ENCODE measurements around the gene ESRP2. TPM values are rescaled to one million over a fixed set of nuclear protein-coding genes. Genes with fewer than 3 reads are reported as not detected.

The ESRP2 gene
- total and polyA plus RNA-seq, 4 donors, result 22.5 to 65.5 (median 39.3) TPM

- Histone ChIP-seq H3K9ac (ENCODE audit: insufficient read depth in 1 of 2, low read length in 2 of 2) (peak overlapping the region in 1 of 2 donors; percentile 11), H3K9me3 (ENCODE audit: control insufficient read depth in 4 of 4, insufficient read depth in 3 of 4, low read length in 3 of 4) (peaks cover 0 to 1% (median 0%) of the 10 kb centered on the region in 4 donors), H3K4me3 (no peak overlapping the region), H3K27me3 (ENCODE audit: control insufficient read depth in 3 of 3, insufficient read depth in 3 of 3, low read length in 2 of 3) (no peaks in the 10 kb centered on the region), H3K36me3 (ENCODE audit: control insufficient read depth in 4 of 4, insufficient read depth in 4 of 4, low read length in 4 of 4) (peaks cover 0 to 16% (median 3%) of the 10 kb centered on the region in 4 donors), H3K27ac (ENCODE audit: low read depth in 1 of 2, low read length in 1 of 2) (peak overlapping the region; percentile 13 to 71), H3K4me1 (ENCODE audit: control insufficient read depth in 5 of 5, insufficient read depth in 5 of 5, low read length in 5 of 5) (peaks cover 0 to 32% (median 3%) of the 10 kb centered on the region in 5 donors)
- ATAC-seq (ENCODE audit: insufficient read depth, low FRiP score), result no peak
- 53 to 72% methylated on average over 9 of the region's 9 CpGs for WGBS, 2 donors
- DNase-seq, result no peak
- TF ChIP-seq CTCF (IDR thresholded peaks at IDR 0.05; ENCODE audit: control extremely low read depth, extremely low read depth), result no peak
Measured at GRCh38 chr16:68283801-68284598, 48.1 kb upstream of the ESRP2 start.

- H3K9me3 ChIP-seq (ENCODE audit: control insufficient read depth in 4 of 4, insufficient read depth in 3 of 4, low read length in 3 of 4), result peaks cover 0 to 1% (median 0%) of the 10 kb centered on the region in 4 donors
- whole genome bisulfite sequencing, 2 donors, result 55 to 64% methylated on average over 5 of the region's 5 CpGs
- no peak overlapping the region for H3K9ac ChIP-seq (ENCODE audit: insufficient read depth in 1 of 2, low read length in 2 of 2)
- no peak overlapping the region for H3K4me3 ChIP-seq
- peak overlapping the region in 1 of 2 donors; percentile 71 for H3K27ac ChIP-seq (ENCODE audit: low read depth in 1 of 2, low read length in 1 of 2)
- DNase-seq, result no peak
- no peaks in the 10 kb centered on the region for H3K27me3 ChIP-seq (ENCODE audit: control insufficient read depth in 3 of 3, insufficient read depth in 3 of 3, low read length in 2 of 3)
- TF ChIP-seq CTCF (IDR thresholded peaks at IDR 0.05; ENCODE audit: control extremely low read depth, extremely low read depth), result no peak
- peaks cover 0 to 16% (median 3%) of the 10 kb centered on the region in 4 donors for H3K36me3 ChIP-seq (ENCODE audit: control insufficient read depth in 4 of 4, insufficient read depth in 4 of 4, low read length in 4 of 4)
- no peak for ATAC-seq (ENCODE audit: insufficient read depth, low FRiP score)
- peaks cover 0 to 29% (median 3%) of the 10 kb centered on the region in 5 donors for H3K4me1 ChIP-seq (ENCODE audit: control insufficient read depth in 5 of 5, insufficient read depth in 5 of 5, low read length in 5 of 5)
Measured at GRCh38 chr16:68283346-68283745, 47.4 kb upstream of the ESRP2 start.

GRCh38 chr16:68282064-68282452, 46.1 kb upstream of the ESRP2 start:
- no peak for TF ChIP-seq CTCF (IDR thresholded peaks at IDR 0.05; ENCODE audit: control extremely low read depth, extremely low read depth)
- H3K4me1 ChIP-seq (ENCODE audit: control insufficient read depth in 5 of 5, insufficient read depth in 5 of 5, low read length in 5 of 5), result peaks cover 0 to 19% (median 3%) of the 10 kb centered on the region in 5 donors

More at GRCh38 chr16:68282064-68282452, 46.1 kb upstream of the ESRP2 start:
- H3K4me3 ChIP-seq, result no peak overlapping the region
- H3K9ac ChIP-seq (ENCODE audit: insufficient read depth in 1 of 2, low read length in 2 of 2), result no peak overlapping the region
- no peak for ATAC-seq (ENCODE audit: insufficient read depth, low FRiP score)
- WGBS, 2 donors, result 95 to 98% methylated on average over 4 of the region's 4 CpGs
- H3K27ac ChIP-seq (ENCODE audit: low read depth in 1 of 2, low read length in 1 of 2), result peak overlapping the region in 1 of 2 donors; percentile 71
- no peak for DNase-seq
- peaks cover 0 to 11% (median 3%) of the 10 kb centered on the region in 4 donors for H3K36me3 ChIP-seq (ENCODE audit: control insufficient read depth in 4 of 4, insufficient read depth in 4 of 4, low read length in 4 of 4)
- H3K9me3 ChIP-seq (ENCODE audit: control insufficient read depth in 4 of 4, insufficient read depth in 3 of 4, low read length in 3 of 4), result no peaks in the 10 kb centered on the region
- H3K27me3 ChIP-seq (ENCODE audit: control insufficient read depth in 3 of 3, insufficient read depth in 3 of 3, low read length in 2 of 3), result no peaks in the 10 kb centered on the region
